HUES48 (cell line): ENCODE measurements around the gene SYTL1.
A peak's percentile ranks its signal among the peaks of the same experiment; 100 is the strongest.

Source experiments
- H3K27ac ChIP-seq: one replicate; pipeline ENCODE4 v1.7.0; 2013; ENCODE audit warnings: low read depth, low read length, inconsistent platforms
- H3K27me3 ChIP-seq: 2 replicates; pipeline ENCODE4 v1.6.1; 2013; ENCODE audit warnings: mild to moderate bottlenecking, low read length; ENCODE audit not compliant: control insufficient read depth, insufficient read depth
- H3K36me3 ChIP-seq: 2 replicates; pipeline ENCODE4 v1.6.1; 2013; ENCODE audit warnings: low read length; ENCODE audit not compliant: control insufficient read depth, insufficient read depth
- H3K4me1 ChIP-seq: 2 replicates; pipeline ENCODE4 v1.6.1; 2013; ENCODE audit warnings: mild to moderate bottlenecking, low read length; ENCODE audit not compliant: control insufficient read depth, insufficient read depth
- H3K4me3 ChIP-seq: 2 replicates; pipeline ENCODE4 v1.5.1; 2013; ENCODE audit warnings: mild to moderate bottlenecking, low read depth, low read length
- H3K9ac ChIP-seq: 2 replicates; pipeline ENCODE4 v1.6.1; 2013; ENCODE audit warnings: mild to moderate bottlenecking, low read depth, low read length, moderate library complexity
- H3K9me3 ChIP-seq: 2 replicates; pipeline ENCODE4 v1.6.1; 2013; ENCODE audit warnings: low read length; ENCODE audit not compliant: control insufficient read depth, insufficient read depth

Gene SYTL1

GRCh38 chr1:27336756-27337155 lies 5.1 kb upstream of the SYTL1 start:
- no peaks in the 10 kb centered on the region for H3K27me3 ChIP-seq
- H3K9ac ChIP-seq, result no peak overlapping the region
- peaks cover 7% of the 10 kb centered on the region; the same call in 1 of the 2 replicates for H3K4me1 ChIP-seq
- no peaks in the 10 kb centered on the region for H3K9me3 ChIP-seq
- peaks cover 33% of the 10 kb centered on the region for H3K36me3 ChIP-seq
- H3K27ac ChIP-seq, result no peak overlapping the region
- H3K4me3 ChIP-seq, result no peak overlapping the region

GRCh38 chr1:27338751-27339150 lies 3.1 kb upstream of the SYTL1 start:
- Histone ChIP-seq H3K27me3 (no peaks in the 10 kb centered on the region), H3K27ac (no peak overlapping the region), H3K9me3 (no peaks in the 10 kb centered on the region), H3K9ac (no peak overlapping the region), H3K36me3 (peaks cover 23% of the 10 kb centered on the region), H3K4me3 (no peak overlapping the region), H3K4me1 (peaks cover 14% of the 10 kb centered on the region)

GRCh38 chr1:27339213-27339612 lies 2.6 kb upstream of the SYTL1 start:
- Histone ChIP-seq H3K36me3 (peaks cover 19% of the 10 kb centered on the region), H3K27ac (no peak overlapping the region), H3K4me3 (no peak overlapping the region), H3K4me1 (peaks cover 14% of the 10 kb centered on the region), H3K9me3 (no peaks in the 10 kb centered on the region), H3K27me3 (no peaks in the 10 kb centered on the region), H3K9ac (no peak overlapping the region)

- peak overlapping the region; percentile 47 for H3K4me3 ChIP-seq
- H3K27ac ChIP-seq, result no peak overlapping the region
- peaks cover 14% of the 10 kb centered on the region for H3K4me1 ChIP-seq
- no peaks in the 10 kb centered on the region for H3K36me3 ChIP-seq
- no peaks in the 10 kb centered on the region for H3K9me3 ChIP-seq
- no peaks in the 10 kb centered on the region for H3K27me3 ChIP-seq
- H3K9ac ChIP-seq, result no peak overlapping the region
These were observed 562 bp downstream of the SYTL1 start for GRCh38 chr1:27342391-27342777.

- no peak overlapping the region for H3K27ac ChIP-seq
These were observed 1.2 kb downstream of the SYTL1 start for GRCh38 chr1:27342778-27343638.

GRCh38 chr1:27343639-27344025 lies 1.8 kb downstream of the SYTL1 start:
- Histone ChIP-seq H3K36me3 (no peaks in the 10 kb centered on the region), H3K27me3 (no peaks in the 10 kb centered on the region), H3K9me3 (no peaks in the 10 kb centered on the region), H3K4me1 (peaks cover 14% of the 10 kb centered on the region), H3K27ac (no peak overlapping the region), H3K4me3 (no peak overlapping the region), H3K9ac (no peak overlapping the region)

More at GRCh38 chr1:27342778-27343638, 1.2 kb downstream of the SYTL1 start:
- Histone ChIP-seq H3K27me3 (no peaks in the 10 kb centered on the region), H3K36me3 (no peaks in the 10 kb centered on the region), H3K9me3 (no peaks in the 10 kb centered on the region), H3K4me3 (no peak overlapping the region), H3K4me1 (peaks cover 14% of the 10 kb centered on the region), H3K9ac (no peak overlapping the region)

GRCh38 chr1:27345272-27345671 lies 3.5 kb downstream of the SYTL1 start:
- Histone ChIP-seq H3K9me3 (no peaks in the 10 kb centered on the region), H3K9ac (no peak overlapping the region), H3K27ac (no peak overlapping the region), H3K4me3 (no peak overlapping the region), H3K4me1 (peaks cover 20% of the 10 kb centered on the region), H3K36me3 (no peaks in the 10 kb centered on the region), H3K27me3 (peaks cover 10% of the 10 kb centered on the region)

GRCh38 chr1:27346357-27346756 lies 4.5 kb downstream of the SYTL1 start:
- Histone ChIP-seq H3K4me3 (no peak overlapping the region), H3K4me1 (peaks cover 17% of the 10 kb centered on the region), H3K27me3 (peaks cover 15% of the 10 kb centered on the region), H3K27ac (no peak overlapping the region), H3K9ac (no peak overlapping the region), H3K9me3 (no peaks in the 10 kb centered on the region), H3K36me3 (no peaks in the 10 kb centered on the region)

GRCh38 chr1:27346991-27347624 lies 5.3 kb downstream of the SYTL1 start:
- H3K9me3 ChIP-seq, result no peaks in the 10 kb centered on the region
- H3K36me3 ChIP-seq, result no peaks in the 10 kb centered on the region
- peaks cover 15% of the 10 kb centered on the region for H3K27me3 ChIP-seq
- no peak overlapping the region for H3K4me3 ChIP-seq
- peaks cover 15% of the 10 kb centered on the region for H3K4me1 ChIP-seq
- H3K27ac ChIP-seq, result no peak overlapping the region
- H3K9ac ChIP-seq, result no peak overlapping the region

- peak overlapping the region; percentile 63 for H3K4me3 ChIP-seq
- no peaks in the 10 kb centered on the region for H3K36me3 ChIP-seq
- peak overlapping the region; percentile 29; the same call in 1 of the 2 replicates for H3K9ac ChIP-seq
- H3K27ac ChIP-seq, result peak overlapping the region; percentile 47
- H3K27me3 ChIP-seq, result peaks cover 15% of the 10 kb centered on the region
- H3K4me1 ChIP-seq, result peaks cover 9% of the 10 kb centered on the region; the same call in 1 of the 2 replicates
- no peaks in the 10 kb centered on the region for H3K9me3 ChIP-seq
These were observed 7.3 kb downstream of the SYTL1 start for GRCh38 chr1:27348861-27349783.
